ENCODE results near the gene NUP54. TPM values are rescaled to one million over a fixed set of nuclear protein-coding genes. Genes with fewer than 3 reads are reported as not detected.
A peak's percentile ranks its signal among the peaks of the same experiment; 100 is the strongest.

Gene NUP54
- total and polyA plus RNA-seq, 2 of the 8 experiments (the other 6 are each of a cell fraction or from before 2014, with no cell fraction given): 51.4 to 103 TPM

- Histone ChIP-seq H3K9me3 (ENCODE audit: insufficient read depth in 2 of 2, low read depth in 1 of 2, low read length in 1 of 2) (no peaks in the 10 kb centered on the region), H4K5ac (ENCODE audit: insufficient read length, low read depth, low read length) (no peak overlapping the region), H3K4me1 (replicated peaks in 1 of 4; ENCODE audit: control insufficient read depth in 3 of 4, insufficient read depth in 4 of 4, low read length in 3 of 4) (no peaks in the 10 kb centered on the region), H3K27me3 (replicated peaks in 1 of 4; ENCODE audit: control insufficient read depth in 3 of 4, extremely low read depth in 1 of 4, insufficient read depth in 3 of 4, low read length in 3 of 4) (peaks cover 0 to 1% (median 0%) of the 10 kb centered on the region in 4 experiments; a peak in 1 of 7 replicates), H2BK120ac (replicated peaks; ENCODE audit: low read depth, low read length) (no peak overlapping the region), H2BK20ac (ENCODE audit: low read length) (no peak overlapping the region), H2BK12ac (ENCODE audit: low read depth, low read length) (no peak overlapping the region), H3K4me2 (ENCODE audit: insufficient read depth in 1 of 2, low read depth in 2 of 2, low read length in 2 of 2) (no peak overlapping the region), H3K27ac (ENCODE audit: low read depth, low read length) (no peak overlapping the region), H3K23me2 (ENCODE audit: low read depth, low read length) (no peaks in the 10 kb centered on the region; the same call in 1 of the 2 replicates), H3K18ac (ENCODE audit: extremely low read depth, low read length) (no peak overlapping the region), H3K14ac (ENCODE audit: insufficient read length) (no peak overlapping the region), H3K9ac (replicated peaks in 1 of 4; ENCODE audit: extremely low read depth in 1 of 4, low read depth in 3 of 4, low read length in 3 of 4) (no peak overlapping the region), H3K56ac (replicated peaks; ENCODE audit: insufficient read length, low read depth, low read length) (no peak overlapping the region), H3K36me3 (ENCODE audit: control insufficient read depth in 2 of 4, insufficient read depth in 4 of 4, low read length in 3 of 4) (no peaks in the 10 kb centered on the region), H2BK5ac (ENCODE audit: low read depth, low read length) (no peak overlapping the region), H4K8ac (ENCODE audit: extremely low read depth, insufficient read depth, low read length) (no peak overlapping the region), H2AK5ac (ENCODE audit: low read depth, low read length) (peak overlapping the region; percentile 75; the same call in 1 of the 2 replicates), H3K79me2 (ENCODE audit: control insufficient read depth in 1 of 2, insufficient read depth in 2 of 2, low read length in 2 of 2) (no peaks in the 10 kb centered on the region), H3K4me3 (ENCODE audit: extremely low read depth in 1 of 4, insufficient read depth in 2 of 4, low read depth in 3 of 4, low read length in 4 of 4) (no peak overlapping the region), H4K91ac (replicated peaks; ENCODE audit: insufficient read length, low read length) (no peak overlapping the region), H3K23ac (ENCODE audit: insufficient read length) (no peak overlapping the region), H4K20me1 (replicated peaks in 1 of 2; ENCODE audit: control insufficient read depth in 1 of 2, insufficient read depth in 2 of 2, low read length in 2 of 2) (no peaks in the 10 kb centered on the region), H2BK15ac (ENCODE audit: low read length) (no peak overlapping the region), H2AFZ (ENCODE audit: low read length) (no peak overlapping the region), H3K4ac (replicated peaks; ENCODE audit: insufficient read length, low read depth, low read length) (no peak overlapping the region), H3K79me1 (ENCODE audit: low read depth, low read length) (no peaks in the 10 kb centered on the region)
- TF ChIP-seq ZNF274 (IDR thresholded peaks at IDR 0.05; ENCODE audit: borderline replicate concordance, extremely low read depth, low read length) (no peak), HDAC6 (IDR thresholded peaks at IDR 0.05; ENCODE audit: low read depth, low read length) (no peak), HDAC2 (IDR thresholded peaks at IDR 0.05; ENCODE audit: borderline replicate concordance in 1 of 2, low read depth in 2 of 2, low read length in 2 of 2) (no peak), EZH2 (IDR thresholded peaks at IDR 0.05; ENCODE audit: low read depth, low read length, severe bottlenecking) (no peak), SAP30 (IDR thresholded peaks at IDR 0.05; ENCODE audit: insufficient read depth, insufficient replicate concordance, low read length) (no peak), KDM5A (IDR thresholded peaks at IDR 0.05; ENCODE audit: low read length) (no peak)
- FAIRE-seq (no peak), DNase-seq (ENCODE audit: low read depth in 1 of 2, low spot score in 2 of 2) (no peak)
- WGBS, 2 experiments (ENCODE audit: extremely low coverage in 1 of 2, insufficient coverage in 1 of 2, insufficient read length in 1 of 2, insufficient replicate concordance in 2 of 2, low coverage in 1 of 2, low lambda C conversion rate in 2 of 2, missing lambda C conversion rate in 1 of 2): 83% methylated on average over 3 of the region's 3 CpGs; no CpG with 5 or more reads in 1 of the 2 experiments
- POLR2A ChIA-PET (ENCODE audit: partially characterized antibody): interaction anchor here (0.9 to 1.3 kb wide), 2 partner anchors 23 to 30 kb away, joined by 3 to 4 read pairs; no protein-coding TSS in a partner anchor
- CTCF ChIA-PET (ENCODE audit: partially characterized antibody): interaction anchor here (0.7 to 6.7 kb wide), 14 partner anchors 13 to 158 kb away, joined by 3 to 88 read pairs (median 5); partner anchors contain the start of gene SDAD1
Observed at GRCh38 chr4:76066546-76066945, 81.7 kb downstream of the NUP54 start.

Data from H1 (cell line).